HCT116 (cell line): ENCODE measurements around the gene GNG7. TPM values are rescaled to one million over a fixed set of nuclear protein-coding genes. Genes with fewer than 3 reads are reported as not detected.

ENCODE experiments used
- ATAC-seq: fragments of 200-7000 bp; cut with Tn5 transposase; 2 replicates; pipeline ENCODE4 v1.9.1; 2020; ENCODE audit warnings: mild to moderate bottlenecking, moderate library complexity
- BruUV-seq: library from RNA; stranded (reverse); fragments of 400-500 nt; replicated peaks from 2 replicates; lab custom pipeline; 2021; lab: Mats Ljungman, UMichigan
- CTCF ChIA-PET: fragments of 300-600 bp; sonication (Branson Sonifier 250); formaldehyde crosslinking; loops from one replicate; lab custom pipeline; 2021; ENCODE audit warnings: antibody characterized with exemption; lab: Charles Lee
- POLR2A ChIA-PET: fragments of 300-600, 350-600 bp; sonication (Branson Sonifier 250); formaldehyde crosslinking; loops from one replicate; lab custom pipeline; 2021; ENCODE audit warnings: antibody characterized with exemption; lab: Charles Lee
- RAD21 ChIA-PET, 2 experiments: fragments of 300-600 bp; sonication (Branson Sonifier 250); formaldehyde crosslinking; loops; one replicate each; lab custom pipeline; 2023; ENCODE audit warnings: low total read pairs in 2 of 2; ENCODE audit not compliant: uncharacterized antibody in 2 of 2, unreplicated experiment in 2 of 2, low non-redundant PET in 1 of 2; lab: Charles Lee
- DNase-seq: peaks from one replicate; pipeline ENCODE4 v3.0.0-alpha.2; 2010; ENCODE audit warnings: low read depth, low spot score
- H2AFZ ChIP-seq: fragments of 200-600 bp; shearing (Covaris generic), sonication (generic); 2 replicates; pipeline ENCODE4 v1.6.1; 2017; ENCODE audit warnings: low read depth, mixed run types, mixed read lengths, antibody characterized with exemption, low read length; ENCODE audit not compliant: poor library complexity, severe bottlenecking
- H3K27ac ChIP-seq: 2 replicates; pipeline ENCODE4 v1.5.1; 2012; ENCODE audit warnings: low read depth, low read length
- H3K27me3 ChIP-seq: fragments of 200-600 bp; sonication (generic); 2 replicates; pipeline ENCODE4 v1.6.1; 2016; ENCODE audit warnings: mixed run types, low read length, mixed read lengths; ENCODE audit not compliant: insufficient read depth
- H3K36me3 ChIP-seq, 2 experiments: fragments of 200-500 bp in 1 of 2; fragments of 200-600 bp in 1 of 2; sonication (Bioruptor generic) in 1 of 2; sonication (generic) in 1 of 2; 2 replicates each; pipeline versions ENCODE4 v1.5.1 to v1.6.1; 2014 to 2016; ENCODE audit warnings: low read length in 2 of 2, inconsistent platforms in 1 of 2, mixed read lengths in 1 of 2, mixed run types in 1 of 2; ENCODE audit not compliant: insufficient read depth in 2 of 2, control insufficient read depth in 1 of 2
- H3K4me1 ChIP-seq, 2 experiments: fragments of 200-600 bp in 1 of 2; sonication (generic) in 1 of 2; 2 replicates each; pipeline versions ENCODE4 v1.5.1 to v1.6.1; 2012 to 2017; ENCODE audit warnings: low read length in 2 of 2, inconsistent platforms in 1 of 2, mild to moderate bottlenecking in 1 of 2, mixed read lengths in 1 of 2, mixed run types in 1 of 2, moderate library complexity in 1 of 2; ENCODE audit not compliant: insufficient read depth in 2 of 2, control insufficient read depth in 1 of 2
- H3K4me2 ChIP-seq: fragments of 200-600 bp; sonication (generic); 2 replicates; pipeline ENCODE4 v1.6.1; 2017; ENCODE audit warnings: mixed run types, low read length, mixed read lengths
- H3K4me3 ChIP-seq, 2 experiments: fragments of 200-600 bp in 1 of 2; sonication (generic) in 1 of 2; replicated peaks in 1 of 2; 2 replicates each; pipeline ENCODE4 v1.5.1; 2011 to 2016; ENCODE audit warnings: low read length in 2 of 2, control low read depth in 1 of 2, low read depth in 1 of 2, mild to moderate bottlenecking in 1 of 2, mixed read lengths in 1 of 2, mixed run types in 1 of 2
- H3K79me2 ChIP-seq: fragments of 200-600 bp; sonication (generic); 2 replicates; pipeline ENCODE4 v1.6.1; 2017; ENCODE audit warnings: mild to moderate bottlenecking, mixed run types, low read length, moderate library complexity, mixed read lengths; ENCODE audit not compliant: insufficient read depth
- H3K9ac ChIP-seq: fragments of 200-600 bp; sonication (generic); 2 replicates; pipeline ENCODE4 v1.6.1; 2016; ENCODE audit warnings: low read length, mixed read lengths
- H3K9me2 ChIP-seq: fragments of 200-600 bp; sonication (generic), shearing (Covaris generic); 2 replicates; pipeline ENCODE4 v1.6.1; 2017; ENCODE audit warnings: mixed run types, mild to moderate bottlenecking, moderate library complexity; ENCODE audit not compliant: insufficient read depth
- H3K9me3 ChIP-seq, 2 experiments: fragments of 200-500 bp in 1 of 2; fragments of 200-600 bp in 1 of 2; sonication (Bioruptor generic) in 1 of 2; sonication (generic) in 1 of 2; 2 replicates each; pipeline ENCODE4 v1.6.1; 2014 to 2017; ENCODE audit warnings: low read length in 2 of 2, mixed read lengths in 2 of 2, inconsistent platforms in 1 of 2, low read depth in 1 of 2, mild to moderate bottlenecking in 1 of 2, mixed run types in 1 of 2, moderate library complexity in 1 of 2; ENCODE audit not compliant: control insufficient read depth in 1 of 2, insufficient read depth in 1 of 2
- H4K20me1 ChIP-seq: fragments of 200-600 bp; sonication (generic), shearing (Covaris generic); 2 replicates; pipeline ENCODE4 v1.6.1; 2017; ENCODE audit warnings: mixed run types, mild to moderate bottlenecking, moderate library complexity; ENCODE audit not compliant: insufficient read depth
- CBX3 ChIP-seq: IDR thresholded peaks from 2 replicates; pipeline ENCODE4 v1.6.1; 2012; ENCODE audit warnings: low read depth
- EZH2 ChIP-seq: fragments of 200-600 bp; sonication (generic); IDR thresholded peaks from 2 replicates; pipeline ENCODE4 v1.6.1; 2017; ENCODE audit warnings: antibody characterized with exemption, mixed run types
- EZH2phosphoT487 ChIP-seq: fragments of 200-600 bp; IDR thresholded peaks from 2 replicates; pipeline ENCODE4 v1.6.1; 2018; ENCODE audit warnings: antibody characterized with exemption, borderline replicate concordance
- POLR2A ChIP-seq: IDR thresholded peaks from 2 replicates; pipeline ENCODE4 v1.7.0; 2011; ENCODE audit warnings: borderline replicate concordance; ENCODE audit not compliant: insufficient read depth, insufficient read length; ENCODE audit errors: extremely low read depth
- POLR2AphosphoS5 ChIP-seq: IDR thresholded peaks from 2 replicates; pipeline ENCODE4 v1.6.1; 2011; ENCODE audit warnings: mild to moderate bottlenecking, low read depth, low read length, moderate library complexity
- RAD21 ChIP-seq: IDR thresholded peaks from 2 replicates; pipeline ENCODE4 v1.6.1; 2012; ENCODE audit warnings: low read depth, mild to moderate bottlenecking
- SP1 ChIP-seq: IDR thresholded peaks from 2 replicates; pipeline ENCODE4 v1.6.1; 2012; ENCODE audit warnings: low read depth
- SRF ChIP-seq: IDR thresholded peaks from 2 replicates; pipeline ENCODE4 v1.6.1; 2012; ENCODE audit warnings: low read depth
- TCF7L2 ChIP-seq: IDR thresholded peaks from 2 replicates; pipeline ENCODE4 v1.7.0; 2011; ENCODE audit warnings: borderline replicate concordance, inconsistent platforms; ENCODE audit not compliant: insufficient read depth, insufficient read length; ENCODE audit errors: extremely low read depth
- intact Hi-C: fragments of 100-400 bp; cut with micrococcal nuclease; formaldehyde crosslinking; loops from 2 replicates; pipeline ENCODE4 v1.10.0; 2022
- total RNA-seq: library from RNA; stranded (reverse); gene quantifications from one replicate; pipeline ENCODE4 v1.2.1, GENCODE V29; 2021; ENCODE audit not compliant: unreplicated experiment
- TF ChIP-seq, protein P1 (sequence below): IDR thresholded peaks from 2 replicates; pipeline ENCODE4 v1.6.1; 2011; ENCODE audit warnings: mild to moderate bottlenecking, low read length, moderate library complexity; ENCODE audit not compliant: insufficient replicate concordance; ENCODE audit errors: extremely low read depth

The GNG7 gene
- total RNA-seq, 1 experiment from 2014 or later: 11.3 TPM

DNA sequence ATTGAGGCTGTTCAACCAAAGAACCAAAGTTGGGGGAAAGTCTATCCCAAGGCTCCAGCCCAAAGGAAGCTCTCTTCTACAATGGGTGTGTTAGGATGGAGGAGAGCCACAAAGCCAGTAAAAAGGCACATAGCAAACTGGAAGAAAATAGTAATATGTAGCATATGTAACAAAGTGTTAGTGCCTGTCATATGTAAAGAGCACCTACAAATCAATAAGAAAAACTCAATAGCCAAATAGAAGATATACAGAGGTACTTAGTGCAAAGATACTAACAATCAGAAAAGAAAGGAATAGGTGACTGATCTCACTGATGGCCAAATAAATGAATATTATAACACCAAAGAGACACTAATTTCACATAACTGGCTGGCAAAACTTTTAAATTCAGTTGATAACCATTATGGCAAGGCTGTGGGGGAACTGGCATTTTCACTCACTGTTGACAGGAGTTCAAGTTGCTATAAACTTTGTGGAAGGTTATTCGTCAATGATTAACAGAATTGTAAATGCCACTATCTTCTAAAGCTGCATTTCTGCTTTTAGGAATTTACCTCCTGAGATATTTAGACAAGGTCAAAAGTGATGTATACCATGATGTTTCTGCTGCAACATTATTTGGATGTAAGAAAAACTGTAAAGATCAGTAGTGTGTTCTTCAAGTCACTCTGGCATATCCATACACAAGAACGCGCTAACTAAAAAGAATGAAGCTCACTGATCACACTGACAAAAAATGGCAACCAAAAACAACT lies 110.8 kb downstream of the GNG7 start:
- CTCF ChIA-PET: interaction anchor here (2.0 kb wide), 1 partner anchor 12 kb away, joined by 6 read pairs; no protein-coding TSS in a partner anchor
- POLR2A ChIA-PET: interaction anchor here (1.0 kb wide), 1 partner anchor 116 kb away, joined by 4 read pairs; the partner anchor contains the start of gene GADD45B
- DNase-seq (no peak), ATAC-seq (no peak)
- Histone ChIP-seq H4K20me1 (no peaks in the 10 kb centered on the region), H3K4me1 (peaks cover 6 to 29% of the 10 kb centered on the region in 2 experiments; a peak in 3 of 4 replicates), H3K9me3 (no peaks in the 10 kb centered on the region), H3K79me2 (no peaks in the 10 kb centered on the region), H2AFZ (no peak overlapping the region), H3K4me3 (no peak overlapping the region), H3K27me3 (no peaks in the 10 kb centered on the region), H3K36me3 (no peaks in the 10 kb centered on the region), H3K9me2 (no peaks in the 10 kb centered on the region), H3K9ac (no peak overlapping the region), H3K27ac (no peak overlapping the region), H3K4me2 (no peak overlapping the region)
- TF ChIP-seq EZH2 (no peak), SP1 (no peak), POLR2AphosphoS5 (no peak), SRF (no peak), CBX3 (no peak), EZH2phosphoT487 (no peak), POLR2A (no peak), TCF7L2 (no peak), RAD21 (no peak)
- TF ChIP-seq, protein P1, sequence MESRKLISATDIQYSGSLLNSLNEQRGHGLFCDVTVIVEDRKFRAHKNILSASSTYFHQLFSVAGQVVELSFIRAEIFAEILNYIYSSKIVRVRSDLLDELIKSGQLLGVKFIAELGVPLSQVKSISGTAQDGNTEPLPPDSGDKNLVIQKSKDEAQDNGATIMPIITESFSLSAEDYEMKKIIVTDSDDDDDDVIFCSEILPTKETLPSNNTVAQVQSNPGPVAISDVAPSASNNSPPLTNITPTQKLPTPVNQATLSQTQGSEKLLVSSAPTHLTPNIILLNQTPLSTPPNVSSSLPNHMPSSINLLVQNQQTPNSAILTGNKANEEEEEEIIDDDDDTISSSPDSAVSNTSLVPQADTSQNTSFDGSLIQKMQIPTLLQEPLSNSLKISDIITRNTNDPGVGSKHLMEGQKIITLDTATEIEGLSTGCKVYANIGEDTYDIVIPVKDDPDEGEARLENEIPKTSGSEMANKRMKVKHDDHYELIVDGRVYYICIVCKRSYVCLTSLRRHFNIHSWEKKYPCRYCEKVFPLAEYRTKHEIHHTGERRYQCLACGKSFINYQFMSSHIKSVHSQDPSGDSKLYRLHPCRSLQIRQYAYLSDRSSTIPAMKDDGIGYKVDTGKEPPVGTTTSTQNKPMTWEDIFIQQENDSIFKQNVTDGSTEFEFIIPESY: no peak
- BruUV-seq: no TSS peak
- RAD21 ChIA-PET: no interaction called here
- intact Hi-C loops: no loop called here
